ENCODE results near the gene CLEC18A. TPM values are rescaled to one million over a fixed set of nuclear protein-coding genes. Genes with fewer than 3 reads are reported as not detected.

The CLEC18A gene
- total RNA-seq, 1 donor: 0.27 TPM

Small RNAs within 50 kb of the gene (small RNA-seq; reads per million reads assigned to genes)
- gene AC026468.1: not detected
- 483 reads per million, percentile 99 among the genes with 10 or more reads in this experiment for gene MIR140

Other genes with a start within 250 kb of the CLEC18A start
- 180 and 302 TPM in 2 replicates for gene NQO1, start 224.8 kb upstream of the CLEC18A start, total RNA-seq (ENCODE audit: low replicate concordance)
- 27.0 and 35.8 TPM in 2 replicates for gene NOB1, start 196.4 kb upstream of the CLEC18A start, total RNA-seq (ENCODE audit: low replicate concordance)
- gene WWP2, start 189.0 kb upstream of the CLEC18A start, total RNA-seq (ENCODE audit: low replicate concordance): 28.5 and 28.7 TPM in 2 replicates
- 25.7 and 70.1 TPM in 2 replicates for gene PDPR, start 163.0 kb downstream of the CLEC18A start, total RNA-seq (ENCODE audit: low replicate concordance)
- gene CLEC18C, start 222.5 kb downstream of the CLEC18A start, total RNA-seq (ENCODE audit: low replicate concordance): 0.09 and 0.90 TPM in 2 replicates

Measured in fibroblast of the aortic adventitia (primary cell).